Activated CD4-positive, alpha-beta T cell treated with anti-CD3 and anti-CD28 coated beads for 36 hours (primary cell): ENCODE data around the gene MMP19. TPM values are rescaled to one million over a fixed set of nuclear protein-coding genes. Genes with fewer than 3 reads are reported as not detected.
A peak's percentile ranks its signal among the peaks of the same experiment; 100 is the strongest.

Source experiments
- ATAC-seq: fragments of 200-7000 bp; cut with Tn5 transposase; one replicate; pipeline ENCODE4 v1.10.0; 2021; ENCODE audit warnings: mild to moderate bottlenecking, moderate library complexity
- CTCF ChIA-PET: fragments of 350-600 bp; sonication (Branson Sonifier 250); formaldehyde crosslinking; loops from one replicate; lab custom pipeline; 2021; ENCODE audit warnings: antibody characterized with exemption; lab: Charles Lee
- POLR2A ChIA-PET: fragments of 350-600 bp; sonication (Branson Sonifier 250); formaldehyde crosslinking; loops from one replicate; lab custom pipeline; 2021; ENCODE audit warnings: antibody characterized with exemption, inconsistent platforms; lab: Charles Lee
- DNase-seq: peaks from one replicate; pipeline ENCODE4 v3.0.0-alpha.2; 2020
- H3K27ac Mint-ChIP-seq: one replicate; pipeline ENCODE4 v1.8.0; 2021; ENCODE audit warnings: mixed read lengths
- H3K27me3 Mint-ChIP-seq: one replicate; pipeline ENCODE4 v1.8.0; 2021; ENCODE audit warnings: mixed read lengths
- H3K36me3 Mint-ChIP-seq: one replicate; pipeline ENCODE4 v1.8.0; 2021; ENCODE audit warnings: low read depth, mixed read lengths
- H3K4me1 Mint-ChIP-seq: one replicate; pipeline ENCODE4 v1.8.0; 2021; ENCODE audit warnings: mixed read lengths
- H3K4me3 Mint-ChIP-seq: one replicate; pipeline ENCODE4 v1.8.0; 2021; ENCODE audit warnings: mild to moderate bottlenecking, moderate library complexity, mixed read lengths
- H3K9me3 Mint-ChIP-seq: one replicate; pipeline ENCODE4 v1.8.0; 2021; ENCODE audit warnings: low read depth, mixed read lengths
- intact Hi-C, 2 experiments: fragments of 100-400 bp; cut with DNase I in 1 of 2; cut with micrococcal nuclease in 1 of 2; formaldehyde crosslinking; loops; one replicate each; pipeline versions ENCODE4 v1.14.2 to v1.15.1; 2022 to 2024; cut with DNase I, micrococcal nuclease
- total RNA-seq, 2 experiments: library from RNA; stranded (reverse); gene quantifications; one replicate each; pipeline ENCODE4 v1.2.3, GENCODE V29; 2021

Gene MMP19
- total RNA-seq, 2 experiments from 2014 or later, result not detected

DNA sequence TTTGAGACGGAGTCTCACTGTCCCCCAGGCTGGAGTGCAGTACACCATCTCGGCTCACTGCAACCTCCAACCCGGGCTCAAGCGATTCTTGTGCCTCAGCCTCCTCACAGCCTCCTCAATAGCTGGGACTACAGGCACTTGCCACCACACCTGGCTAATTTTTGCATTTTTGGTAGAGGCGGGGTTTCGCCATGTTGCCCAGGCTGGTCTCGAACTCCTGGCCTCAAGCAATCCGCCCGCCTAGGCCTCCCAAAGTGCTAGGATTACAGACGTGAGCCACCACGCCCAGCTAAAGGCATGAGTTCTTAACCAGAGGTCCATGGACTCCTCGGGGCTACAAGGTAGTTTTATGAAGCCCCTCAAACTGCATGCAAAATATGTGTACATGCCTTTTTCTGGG lies 27.3 kb downstream of the MMP19 start:
- no peak for ATAC-seq
- intact Hi-C loops, result loop anchor here (5.0 kb wide), 2 partner anchors 302 to 872 kb away; partner anchors contain the start of genes PTGES3 (in 1 of the 2), RPL41 (in 1 of the 2) and ZC3H10 (in 1 of the 2)
- ChIA-PET POLR2A (interaction anchor here (0.5 kb wide), 1 partner anchor 92 kb away, joined by 8 read pairs; no protein-coding TSS in a partner anchor), CTCF (interaction anchor here (0.9 to 3.6 kb wide), 6 partner anchors 14 to 124 kb away, joined by 3 to 25 read pairs (median 4); partner anchors contain the start of gene DNAJC14)
- Mint-ChIP-seq H3K27me3 (no peaks in the 10 kb centered on the region), H3K4me3 (no peak overlapping the region), H3K9me3 (no peaks in the 10 kb centered on the region), H3K4me1 (peaks cover 56% of the 10 kb centered on the region), H3K36me3 (peaks cover 41% of the 10 kb centered on the region), H3K27ac (peak overlapping the region; percentile 14)
- no peak for DNase-seq

- CTCF ChIA-PET, result interaction anchor here (0.7 to 1.8 kb wide), 3 partner anchors 76 to 226 kb away, joined by 3 to 5 read pairs (median 3); no protein-coding TSS in a partner anchor
- peak overlapping the region; percentile 2 for H3K27ac Mint-ChIP-seq
- POLR2A ChIA-PET, result no interaction called here
- ATAC-seq (no peak), DNase-seq (no peak)
- H3K9me3 Mint-ChIP-seq, result no peaks in the 10 kb centered on the region
- H3K36me3 Mint-ChIP-seq, result peaks cover 39% of the 10 kb centered on the region
- H3K4me3 Mint-ChIP-seq, result peak overlapping the region; percentile 27
- H3K4me1 Mint-ChIP-seq, result peaks cover 52% of the 10 kb centered on the region
- no peaks in the 10 kb centered on the region for H3K27me3 Mint-ChIP-seq
- intact Hi-C loops, result no loop called here
These were observed 28.5 kb downstream of the MMP19 start for GRCh38 chr12:55814257-55814656.

- ATAC-seq (no peak), DNase-seq (no peak)
- peaks cover 43% of the 10 kb centered on the region for H3K4me1 Mint-ChIP-seq
- H3K36me3 Mint-ChIP-seq, result peaks cover 45% of the 10 kb centered on the region
- CTCF ChIA-PET, result interaction anchor here (0.6 to 1.9 kb wide), 6 partner anchors 12 to 267 kb away, joined by 3 to 10 read pairs (median 4); no protein-coding TSS in a partner anchor
- no peak overlapping the region for H3K4me3 Mint-ChIP-seq
- intact Hi-C loops, result no loop called here
- POLR2A ChIA-PET, result interaction anchor here (0.6 to 0.7 kb wide), 3 partner anchors 13 to 201 kb away, joined by 3 to 4 read pairs (median 3); no protein-coding TSS in a partner anchor
- peak overlapping the region; percentile 44 for H3K27ac Mint-ChIP-seq
- no peaks in the 10 kb centered on the region for H3K27me3 Mint-ChIP-seq
- no peaks in the 10 kb centered on the region for H3K9me3 Mint-ChIP-seq
These were observed 30.6 kb downstream of the MMP19 start for GRCh38 chr12:55812088-55812487.

DNA sequence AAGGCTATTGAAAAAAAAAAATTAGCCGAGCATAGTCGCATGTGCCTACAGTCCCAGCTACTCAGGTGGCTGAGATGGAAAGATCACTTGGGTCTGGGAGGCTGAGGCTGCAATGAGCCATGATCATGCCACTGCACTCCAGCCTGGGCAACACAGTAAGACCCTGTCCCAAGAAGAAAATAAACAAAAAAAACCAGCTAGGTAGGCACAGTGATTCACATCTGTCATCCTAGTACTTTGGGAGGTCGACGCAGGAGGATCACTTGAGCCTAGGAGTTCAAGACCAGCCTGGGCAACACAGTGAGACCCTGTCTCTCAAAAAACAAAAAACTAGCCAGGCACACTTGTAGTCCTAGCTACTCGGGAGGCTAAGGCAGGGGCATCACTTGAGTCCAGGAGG lies 33.5 kb downstream of the MMP19 start:
- Mint-ChIP-seq H3K36me3 (peaks cover 37% of the 10 kb centered on the region), H3K27ac (peak overlapping the region; percentile 19), H3K9me3 (no peaks in the 10 kb centered on the region), H3K27me3 (no peaks in the 10 kb centered on the region), H3K4me1 (peaks cover 33% of the 10 kb centered on the region), H3K4me3 (no peak overlapping the region)
- no peak for ATAC-seq
- intact Hi-C loops, result no loop called here
- POLR2A ChIA-PET, result interaction anchor here (0.7 kb wide), 1 partner anchor 84 kb away, joined by 4 read pairs; no protein-coding TSS in a partner anchor
- CTCF ChIA-PET, result interaction anchor here (0.6 to 1.3 kb wide), 6 partner anchors 13 to 127 kb away, joined by 3 to 5 read pairs (median 4); no protein-coding TSS in a partner anchor
- DNase-seq, result no peak

DNA sequence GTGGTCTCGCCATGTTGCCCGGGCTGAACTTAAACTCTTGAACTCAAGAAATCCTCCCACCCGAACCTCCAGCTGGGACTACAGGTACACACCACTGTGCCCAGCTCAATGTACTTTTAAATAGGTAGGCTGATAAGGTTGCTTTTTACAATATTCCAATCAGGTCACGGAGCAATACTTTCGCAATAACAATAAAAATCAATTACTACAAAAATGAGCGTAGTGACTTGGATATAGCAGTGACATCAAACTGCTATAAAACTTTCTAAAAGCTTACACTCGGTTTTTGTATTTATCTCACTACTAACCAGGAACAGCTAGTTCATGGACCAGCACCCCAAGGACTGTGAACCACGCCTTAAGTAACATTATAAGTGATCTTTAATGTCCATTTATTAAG lies 35.8 kb downstream of the MMP19 start:
- no peaks in the 10 kb centered on the region for H3K27me3 Mint-ChIP-seq
- ChIA-PET POLR2A (interaction anchor here (0.6 to 0.7 kb wide), 2 partner anchors 18 to 75 kb away, joined by 3 to 7 read pairs; no protein-coding TSS in a partner anchor), CTCF (interaction anchor here (0.6 to 1.1 kb wide), 3 partner anchors 16 to 70 kb away, joined by 3 to 4 read pairs (median 3); no protein-coding TSS in a partner anchor)
- H3K27ac Mint-ChIP-seq, result no peak overlapping the region
- no peak for DNase-seq
- no peak for ATAC-seq
- H3K36me3 Mint-ChIP-seq, result peaks cover 35% of the 10 kb centered on the region
- H3K9me3 Mint-ChIP-seq, result no peaks in the 10 kb centered on the region
- no peak overlapping the region for H3K4me3 Mint-ChIP-seq
- intact Hi-C loops, result no loop called here
- peaks cover 22% of the 10 kb centered on the region for H3K4me1 Mint-ChIP-seq

DNA sequence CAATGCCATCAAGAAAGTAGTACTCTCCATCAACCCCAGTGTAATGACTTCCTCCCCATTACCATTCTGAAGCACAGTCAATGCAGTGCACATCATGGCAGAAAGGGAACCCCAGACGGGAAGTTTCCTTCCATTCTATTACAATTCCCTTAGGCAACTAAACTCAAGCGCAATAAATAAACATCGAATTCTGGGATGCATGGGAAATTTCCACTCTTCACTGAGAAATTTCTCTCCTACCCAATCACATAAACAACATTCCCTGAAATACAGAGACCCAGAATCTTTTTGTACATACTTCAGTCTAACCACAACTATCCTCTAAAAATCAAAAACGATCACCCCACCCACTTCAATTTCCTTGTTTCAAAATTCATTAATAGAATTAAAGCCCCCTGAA lies 45.2 kb downstream of the MMP19 start:
- intact Hi-C loops, result loop anchor here (1.0 to 2.0 kb wide), 2 partner anchors 59 kb away; no protein-coding TSS in a partner anchor
- peaks cover 41% of the 10 kb centered on the region for H3K36me3 Mint-ChIP-seq
- no peak overlapping the region for H3K27ac Mint-ChIP-seq
- DNase-seq (no peak), ATAC-seq (no peak)
- POLR2A ChIA-PET, result no interaction called here
- H3K9me3 Mint-ChIP-seq, result no peaks in the 10 kb centered on the region
- H3K4me1 Mint-ChIP-seq, result peaks cover 8% of the 10 kb centered on the region
- CTCF ChIA-PET, result interaction anchor here (1.0 to 6.6 kb wide), 7 partner anchors 15 to 59 kb away, joined by 3 to 53 read pairs (median 5); partner anchors contain the start of gene ORMDL2
- H3K27me3 Mint-ChIP-seq, result no peaks in the 10 kb centered on the region
- H3K4me3 Mint-ChIP-seq, result no peak overlapping the region

GRCh38 chr12:55797068-55797467 lies 45.7 kb downstream of the MMP19 start:
- Mint-ChIP-seq H3K27me3 (no peaks in the 10 kb centered on the region), H3K4me3 (no peak overlapping the region), H3K27ac (no peak overlapping the region), H3K36me3 (peaks cover 44% of the 10 kb centered on the region), H3K9me3 (no peaks in the 10 kb centered on the region), H3K4me1 (peaks cover 8% of the 10 kb centered on the region)
- CTCF ChIA-PET, result interaction anchor here (1.0 to 6.6 kb wide), 10 partner anchors 7 to 63 kb away, joined by 3 to 53 read pairs (median 4); partner anchors contain the start of gene ORMDL2
- intact Hi-C loops, result loop anchor here (1.0 to 2.0 kb wide), 2 partner anchors 58 to 59 kb away; no protein-coding TSS in a partner anchor
- POLR2A ChIA-PET, result no interaction called here
- DNase-seq, result peak; percentile 20
- ATAC-seq, result no peak

GRCh38 chr12:55795950-55796349 lies 46.8 kb downstream of the MMP19 start:
- H3K4me3 Mint-ChIP-seq, result no peak overlapping the region
- intact Hi-C loops, result loop anchor here in 1 of 2 experiments (2.0 kb wide), 1 partner anchor 57 kb away; no protein-coding TSS in a partner anchor
- DNase-seq (no peak), ATAC-seq (peak; percentile 47)
- peaks cover 38% of the 10 kb centered on the region for H3K36me3 Mint-ChIP-seq
- H3K27me3 Mint-ChIP-seq, result no peaks in the 10 kb centered on the region
- no peaks in the 10 kb centered on the region for H3K9me3 Mint-ChIP-seq
- ChIA-PET CTCF (interaction anchor here (0.5 to 6.6 kb wide), 12 partner anchors 8 to 233 kb away, joined by 3 to 53 read pairs (median 4); no protein-coding TSS in a partner anchor), POLR2A (interaction anchor here (0.6 kb wide), 1 partner anchor 1266 kb away, joined by 5 read pairs; no protein-coding TSS in a partner anchor)
- H3K4me1 Mint-ChIP-seq, result peaks cover 8% of the 10 kb centered on the region
- H3K27ac Mint-ChIP-seq, result peak overlapping the region; percentile 4

DNA sequence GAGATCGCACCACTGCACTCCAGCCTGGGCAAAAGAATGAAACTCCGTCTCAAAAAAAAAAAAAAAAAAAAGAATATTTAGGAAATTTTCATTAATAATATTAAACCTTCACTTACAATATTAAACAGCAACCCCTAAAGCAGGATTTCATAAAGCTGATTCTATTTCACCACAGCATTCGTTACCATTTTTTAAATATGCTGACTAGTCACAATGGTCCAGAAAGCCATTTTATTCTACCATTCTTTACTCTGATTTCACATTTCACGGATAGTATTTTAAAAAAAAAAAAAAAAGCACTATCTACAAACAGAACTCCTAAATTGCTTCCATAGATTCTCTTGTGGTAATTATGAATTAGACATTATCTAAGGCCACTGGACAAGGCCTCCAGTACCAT lies 52.8 kb downstream of the MMP19 start:
- ATAC-seq (no peak), DNase-seq (no peak)
- no peaks in the 10 kb centered on the region for H3K27me3 Mint-ChIP-seq
- CTCF ChIA-PET, result interaction anchor here (1.6 kb wide), 1 partner anchor 51 kb away, joined by 3 read pairs; no protein-coding TSS in a partner anchor
- POLR2A ChIA-PET, result no interaction called here
- no peak overlapping the region for H3K27ac Mint-ChIP-seq
- H3K36me3 Mint-ChIP-seq, result peaks cover 44% of the 10 kb centered on the region
- H3K4me3 Mint-ChIP-seq, result no peak overlapping the region
- H3K9me3 Mint-ChIP-seq, result no peaks in the 10 kb centered on the region
- H3K4me1 Mint-ChIP-seq, result no peaks in the 10 kb centered on the region
- intact Hi-C loops, result no loop called here

DNA sequence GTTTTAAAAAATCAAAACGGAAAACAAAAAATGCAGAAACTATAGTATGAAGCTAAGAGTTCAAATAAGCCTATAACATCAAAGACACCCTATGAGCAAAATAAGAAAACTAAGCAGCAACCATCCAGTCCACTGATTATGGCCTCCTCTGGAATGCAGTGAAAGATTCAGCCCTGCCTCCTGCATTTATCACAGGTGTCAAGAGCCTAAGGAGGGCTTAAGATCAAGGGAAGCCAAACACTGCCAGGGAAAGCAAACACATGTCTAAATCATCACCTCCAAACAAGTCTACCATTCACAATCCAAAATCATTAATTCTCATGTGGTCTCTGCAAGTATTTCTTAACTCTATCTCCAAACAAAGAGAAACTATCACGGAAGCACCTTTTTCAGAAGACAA lies 53.6 kb downstream of the MMP19 start:
- Mint-ChIP-seq H3K36me3 (peaks cover 44% of the 10 kb centered on the region), H3K4me1 (no peaks in the 10 kb centered on the region), H3K4me3 (no peak overlapping the region), H3K27ac (no peak overlapping the region), H3K27me3 (no peaks in the 10 kb centered on the region), H3K9me3 (no peaks in the 10 kb centered on the region)
- ChIA-PET CTCF (interaction anchor here (0.6 to 1.5 kb wide), 3 partner anchors 10 to 401 kb away, joined by 3 to 10 read pairs (median 4); partner anchors contain the start of gene SMARCC2), POLR2A (interaction anchor here (0.6 to 0.7 kb wide), 2 partner anchors 18 to 133 kb away, joined by 3 read pairs; no protein-coding TSS in a partner anchor)
- ATAC-seq (no peak), DNase-seq (no peak)
- intact Hi-C loops, result no loop called here

DNA sequence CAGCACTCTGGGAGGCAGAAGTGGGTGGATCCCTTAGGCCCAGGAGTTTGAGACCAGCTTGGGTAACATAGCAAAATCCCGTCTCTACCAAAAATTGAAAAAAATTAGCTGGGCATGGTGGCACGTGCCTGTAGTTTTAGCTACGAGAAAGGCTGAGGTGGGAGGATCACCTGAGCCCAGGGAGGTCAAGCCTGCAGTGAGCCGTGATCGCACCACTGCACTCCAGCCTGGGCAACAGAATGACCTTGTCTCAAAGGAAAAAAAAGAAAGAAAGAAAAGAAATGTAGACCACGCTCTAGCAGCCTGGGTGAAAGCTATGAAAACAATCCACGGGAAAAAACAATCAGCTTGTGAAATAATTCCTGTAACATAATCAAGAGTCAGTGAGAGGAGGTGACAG lies 54.2 kb downstream of the MMP19 start:
- peaks cover 50% of the 10 kb centered on the region for H3K36me3 Mint-ChIP-seq

More for the DNA sequence above, 54.2 kb downstream of the MMP19 start:
- intact Hi-C loops, result no loop called here
- no peaks in the 10 kb centered on the region for H3K27me3 Mint-ChIP-seq
- H3K27ac Mint-ChIP-seq, result no peak overlapping the region
- no peaks in the 10 kb centered on the region for H3K4me1 Mint-ChIP-seq
- no peak overlapping the region for H3K4me3 Mint-ChIP-seq
- ChIA-PET POLR2A (interaction anchor here (0.7 kb wide), 1 partner anchor 18 kb away, joined by 3 read pairs; no protein-coding TSS in a partner anchor), CTCF (interaction anchor here (0.6 to 1.5 kb wide), 5 partner anchors 9 to 401 kb away, joined by 3 to 10 read pairs (median 4); partner anchors contain the start of gene SMARCC2)
- ATAC-seq (no peak), DNase-seq (no peak)
- no peaks in the 10 kb centered on the region for H3K9me3 Mint-ChIP-seq
